Astrocyte (in vitro differentiated cells and primary cell): ENCODE data around the gene ACP6. TPM values are rescaled to one million over a fixed set of nuclear protein-coding genes. Genes with fewer than 3 reads are reported as not detected.
A peak's percentile ranks its signal among the peaks of the same experiment; 100 is the strongest.

Experiments
- DNase-seq: peaks from one replicate; pipeline ENCODE4 v3.0.0-alpha.2; 2010; ENCODE audit warnings: low read depth
- FAIRE-seq: peaks from 2 replicates; lab custom pipeline; 2011; peaks lifted over from hg19 to GRCh38; lab: Jason Lieb, UNC
- H2AFZ ChIP-seq: 2 replicates; pipeline ENCODE4 v1.6.0; 2012; ENCODE audit warnings: low read depth, low read length, inconsistent platforms
- H3K27ac ChIP-seq: 2 replicates; pipeline ENCODE4 v1.5.1; 2011; ENCODE audit warnings: low read depth, low read length, inconsistent platforms
- H3K27me3 ChIP-seq: 2 replicates; pipeline ENCODE4 v1.6.0; 2011; ENCODE audit warnings: low read length, inconsistent platforms; ENCODE audit not compliant: insufficient read depth
- H3K36me3 ChIP-seq: 2 replicates; pipeline ENCODE4 v1.5.1; 2011; ENCODE audit warnings: low read length, inconsistent platforms; ENCODE audit not compliant: insufficient read depth
- H3K4me1 ChIP-seq: 2 replicates; pipeline ENCODE4 v1.5.1; 2011; ENCODE audit warnings: low read length, inconsistent platforms; ENCODE audit not compliant: insufficient read depth
- H3K4me2 ChIP-seq: 2 replicates; pipeline ENCODE4 v1.6.0; 2012; ENCODE audit warnings: low read length, inconsistent platforms
- H3K4me3 ChIP-seq: 2 replicates; pipeline ENCODE4 v1.5.1; 2011; ENCODE audit warnings: low read depth, mild to moderate bottlenecking, low read length, inconsistent platforms; ENCODE audit not compliant: insufficient read depth
- H3K79me2 ChIP-seq: 2 replicates; pipeline ENCODE4 v1.6.0; 2012; ENCODE audit warnings: mild to moderate bottlenecking, low read length, inconsistent platforms; ENCODE audit not compliant: insufficient read depth
- H3K9ac ChIP-seq: 2 replicates; pipeline ENCODE4 v1.6.0; 2012; ENCODE audit warnings: mild to moderate bottlenecking, low read length, inconsistent platforms
- H3K9me3 ChIP-seq: 2 replicates; pipeline ENCODE4 v1.5.1; 2012; ENCODE audit warnings: low read depth, mild to moderate bottlenecking, low read length, inconsistent platforms; ENCODE audit not compliant: insufficient read depth
- H4K20me1 ChIP-seq: 2 replicates; pipeline ENCODE4 v1.6.0; 2012; ENCODE audit warnings: low read length, inconsistent platforms; ENCODE audit not compliant: insufficient read depth
- H3K27ac Mint-ChIP-seq: one replicate; pipeline ENCODE4 v1.8.0; 2021; ENCODE audit warnings: mild to moderate bottlenecking, mixed read lengths; ENCODE audit not compliant: unreplicated experiment
- H3K27me3 Mint-ChIP-seq: one replicate; pipeline ENCODE4 v1.8.0; 2021; ENCODE audit warnings: low read depth, mixed read lengths; ENCODE audit not compliant: unreplicated experiment
- H3K36me3 Mint-ChIP-seq: one replicate; pipeline ENCODE4 v1.8.0; 2021; ENCODE audit warnings: low read depth, mixed read lengths; ENCODE audit not compliant: unreplicated experiment
- H3K4me1 Mint-ChIP-seq: one replicate; pipeline ENCODE4 v1.8.0; 2021; ENCODE audit warnings: low read depth, mixed read lengths; ENCODE audit not compliant: unreplicated experiment
- H3K4me3 Mint-ChIP-seq: one replicate; pipeline ENCODE4 v1.8.0; 2021; ENCODE audit warnings: mild to moderate bottlenecking, moderate library complexity, mixed read lengths; ENCODE audit not compliant: unreplicated experiment
- H3K9me3 Mint-ChIP-seq: one replicate; pipeline ENCODE4 v1.8.0; 2021; ENCODE audit warnings: mild to moderate bottlenecking, mixed read lengths; ENCODE audit not compliant: unreplicated experiment
- CTCF ChIP-seq: IDR thresholded peaks from 2 replicates; pipeline ENCODE4 v1.5.1; 2011; ENCODE audit warnings: low read depth, mild to moderate bottlenecking, inconsistent platforms, low read length, moderate library complexity; ENCODE audit not compliant: insufficient read depth
- EZH2 ChIP-seq: IDR thresholded peaks from 2 replicates; pipeline ENCODE4 v1.6.1; 2012; ENCODE audit warnings: mild to moderate bottlenecking, low read length, inconsistent platforms; ENCODE audit not compliant: insufficient read depth
- total RNA-seq: library from RNA; stranded (reverse); gene quantifications from 2 replicates; pipeline ENCODE4 v1.2.1, GENCODE V29; 2021

The ACP6 gene
- total RNA-seq, 1 donor from 2014 or later: 17.5 TPM

GRCh38 chr1:147613506-147613905, 56.8 kb downstream of the ACP6 start:
- no peaks in the 10 kb centered on the region for H3K79me2 ChIP-seq
- no peak overlapping the region for H3K27ac ChIP-seq
- FAIRE-seq: no peak
- no peak overlapping the region for H3K4me2 ChIP-seq
- TF ChIP-seq EZH2 (no peak), CTCF (no peak)
- H2AFZ ChIP-seq: no peak overlapping the region
- H3K4me3 ChIP-seq: no peak overlapping the region
- no peaks in the 10 kb centered on the region for H3K27me3 Mint-ChIP-seq
- no peaks in the 10 kb centered on the region for H3K9me3 ChIP-seq
- no peak overlapping the region for H3K4me3 Mint-ChIP-seq
- H3K27ac Mint-ChIP-seq: no peak overlapping the region
- H3K27me3 ChIP-seq: no peaks in the 10 kb centered on the region
- peaks cover 9% of the 10 kb centered on the region for H3K4me1 Mint-ChIP-seq
- H3K9me3 Mint-ChIP-seq: no peaks in the 10 kb centered on the region
- H4K20me1 ChIP-seq: no peaks in the 10 kb centered on the region
- peaks cover 23% of the 10 kb centered on the region for H3K36me3 Mint-ChIP-seq
- no peaks in the 10 kb centered on the region for H3K4me1 ChIP-seq
- H3K9ac ChIP-seq: no peak overlapping the region
- DNase-seq: peak; percentile 16
- peaks cover 40% of the 10 kb centered on the region for H3K36me3 ChIP-seq

DNA sequence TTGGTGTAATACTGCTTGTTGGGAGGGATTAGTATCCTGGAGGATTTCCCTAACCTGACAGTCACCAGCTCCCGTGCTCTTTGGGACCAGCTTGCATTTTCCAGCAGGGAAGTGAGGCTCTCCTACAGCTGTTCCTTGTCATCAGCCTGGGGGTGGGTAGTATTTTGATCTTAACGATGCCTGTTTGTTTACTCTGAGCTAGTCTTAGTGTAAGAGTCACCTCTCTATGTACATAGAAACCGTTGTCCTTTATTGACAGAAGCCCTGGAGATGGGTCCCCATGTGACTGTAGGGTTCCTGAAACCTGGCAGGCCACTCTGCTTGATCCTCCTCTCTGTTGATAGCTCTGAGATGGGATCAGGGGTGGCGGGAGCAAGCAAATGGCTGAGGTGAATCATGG, 58.0 kb downstream of the ACP6 start:
- FAIRE-seq (no peak), DNase-seq (no peak)
- H3K27me3 Mint-ChIP-seq: no peaks in the 10 kb centered on the region
- peaks cover 26% of the 10 kb centered on the region for H3K36me3 Mint-ChIP-seq
- no peaks in the 10 kb centered on the region for H3K4me1 ChIP-seq
- no peak overlapping the region for H3K4me2 ChIP-seq
- no peak overlapping the region for H3K27ac Mint-ChIP-seq
- H3K9ac ChIP-seq: no peak overlapping the region
- TF ChIP-seq EZH2 (no peak), CTCF (no peak)
- no peaks in the 10 kb centered on the region for H3K9me3 Mint-ChIP-seq
- no peak overlapping the region for H2AFZ ChIP-seq
- peaks cover 34% of the 10 kb centered on the region for H3K36me3 ChIP-seq
- no peaks in the 10 kb centered on the region for H4K20me1 ChIP-seq
- peaks cover 9% of the 10 kb centered on the region for H3K4me1 Mint-ChIP-seq
- no peak overlapping the region for H3K27ac ChIP-seq
- H3K4me3 Mint-ChIP-seq: no peak overlapping the region
- H3K9me3 ChIP-seq: no peaks in the 10 kb centered on the region
- H3K4me3 ChIP-seq: no peak overlapping the region
- no peaks in the 10 kb centered on the region for H3K79me2 ChIP-seq
- H3K27me3 ChIP-seq: no peaks in the 10 kb centered on the region

DNA sequence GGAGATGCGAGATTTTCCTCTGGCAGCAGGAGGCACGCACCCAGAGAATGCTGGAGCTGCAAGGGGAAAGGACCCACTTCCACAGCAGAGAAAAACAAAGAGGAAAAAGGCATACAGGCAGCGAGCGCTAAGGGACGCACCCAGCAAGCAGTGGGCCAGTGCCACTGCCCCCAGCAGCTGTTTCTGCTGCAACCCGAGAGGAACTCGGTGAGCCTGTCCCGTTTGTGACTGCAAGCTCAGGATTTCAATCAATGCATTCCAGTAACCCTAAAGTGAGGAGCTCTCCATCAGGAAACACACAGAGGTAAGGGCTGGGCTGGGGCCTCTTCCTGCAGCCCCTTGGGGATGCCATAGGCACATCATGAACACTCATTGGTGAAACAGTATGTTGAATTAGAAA, 58.7 kb downstream of the ACP6 start:
- H3K4me1 ChIP-seq: no peaks in the 10 kb centered on the region
- TF ChIP-seq EZH2 (no peak), CTCF (no peak)
- Mint-ChIP-seq H3K27ac (no peak overlapping the region), H3K9me3 (no peaks in the 10 kb centered on the region), H3K36me3 (peaks cover 30% of the 10 kb centered on the region), H3K4me3 (no peak overlapping the region), H3K4me1 (peaks cover 11% of the 10 kb centered on the region), H3K27me3 (no peaks in the 10 kb centered on the region)
- DNase-seq (no peak), FAIRE-seq (no peak)
- no peaks in the 10 kb centered on the region for H4K20me1 ChIP-seq
- H3K36me3 ChIP-seq: peaks cover 34% of the 10 kb centered on the region
- H3K79me2 ChIP-seq: no peaks in the 10 kb centered on the region
- H3K27me3 ChIP-seq: no peaks in the 10 kb centered on the region
- H2AFZ ChIP-seq: no peak overlapping the region
- no peak overlapping the region for H3K4me2 ChIP-seq
- H3K9me3 ChIP-seq: no peaks in the 10 kb centered on the region
- no peak overlapping the region for H3K9ac ChIP-seq
- no peak overlapping the region for H3K4me3 ChIP-seq
- no peak overlapping the region for H3K27ac ChIP-seq
